Measurements from ENCODE around the gene ARHGEF10L. TPM values are rescaled to one million over a fixed set of nuclear protein-coding genes. Genes with fewer than 3 reads are reported as not detected.

The ARHGEF10L gene
- total RNA-seq, 1 experiment from 2014 or later, result 21.6 TPM

DNA sequence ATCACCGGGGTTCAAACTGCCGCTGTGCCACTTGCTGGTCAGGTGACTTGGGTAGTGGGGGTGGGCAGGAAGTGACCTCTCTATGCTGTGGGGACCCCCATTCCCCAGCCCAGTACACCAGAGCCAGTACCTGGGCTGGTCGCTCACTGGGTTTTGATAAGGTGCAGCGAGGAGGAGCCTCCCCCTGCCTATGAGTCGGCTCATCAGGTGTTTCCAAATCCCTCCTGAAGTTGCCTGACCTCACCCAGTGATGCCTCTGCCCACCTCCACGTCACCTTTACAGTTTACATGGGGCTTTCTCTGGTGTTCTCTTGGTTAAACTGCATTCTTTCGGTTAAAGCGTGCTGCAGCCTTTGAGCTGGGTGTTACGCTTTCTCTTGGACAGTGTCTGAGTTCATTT, 58.2 kb downstream of the ARHGEF10L start:
- H3K4me2 ChIP-seq, result no peak overlapping the region
- no peak overlapping the region for H2AFZ ChIP-seq
- H3F3A ChIP-seq (ENCODE audit: insufficient read depth, low read depth), result no peaks in the 10 kb centered on the region
- no peaks in the 10 kb centered on the region for H3K9me3 ChIP-seq (ENCODE audit: insufficient read depth, low read depth)
- CTCF ChIA-PET, result no interaction called here
- H4K20me1 ChIP-seq (ENCODE audit: insufficient read depth), result no peaks in the 10 kb centered on the region
- no peaks in the 10 kb centered on the region for H3K4me1 ChIP-seq (replicated peaks; ENCODE audit: insufficient read depth)
- TF ChIP-seq, protein P1, sequence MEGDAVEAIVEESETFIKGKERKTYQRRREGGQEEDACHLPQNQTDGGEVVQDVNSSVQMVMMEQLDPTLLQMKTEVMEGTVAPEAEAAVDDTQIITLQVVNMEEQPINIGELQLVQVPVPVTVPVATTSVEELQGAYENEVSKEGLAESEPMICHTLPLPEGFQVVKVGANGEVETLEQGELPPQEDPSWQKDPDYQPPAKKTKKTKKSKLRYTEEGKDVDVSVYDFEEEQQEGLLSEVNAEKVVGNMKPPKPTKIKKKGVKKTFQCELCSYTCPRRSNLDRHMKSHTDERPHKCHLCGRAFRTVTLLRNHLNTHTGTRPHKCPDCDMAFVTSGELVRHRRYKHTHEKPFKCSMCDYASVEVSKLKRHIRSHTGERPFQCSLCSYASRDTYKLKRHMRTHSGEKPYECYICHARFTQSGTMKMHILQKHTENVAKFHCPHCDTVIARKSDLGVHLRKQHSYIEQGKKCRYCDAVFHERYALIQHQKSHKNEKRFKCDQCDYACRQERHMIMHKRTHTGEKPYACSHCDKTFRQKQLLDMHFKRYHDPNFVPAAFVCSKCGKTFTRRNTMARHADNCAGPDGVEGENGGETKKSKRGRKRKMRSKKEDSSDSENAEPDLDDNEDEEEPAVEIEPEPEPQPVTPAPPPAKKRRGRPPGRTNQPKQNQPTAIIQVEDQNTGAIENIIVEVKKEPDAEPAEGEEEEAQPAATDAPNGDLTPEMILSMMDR (conservative IDR thresholded peaks at IDR 0.05), result no peak
- TF ChIP-seq EZH2 (IDR thresholded peaks at IDR 0.05; ENCODE audit: low read depth), result no peak
- no peaks in the 10 kb centered on the region for H3K27me3 ChIP-seq (ENCODE audit: insufficient read depth, low read depth)
- H3K9me2 ChIP-seq (ENCODE audit: insufficient read depth), result no peaks in the 10 kb centered on the region
- H3K36me3 ChIP-seq (ENCODE audit: low read depth), result no peaks in the 10 kb centered on the region
- no TSS peak for BruUV-seq (replicated peaks)
- DNase-seq, result no peak
- POLR2A ChIA-PET (ENCODE audit: unreplicated experiment), result no interaction called here
- no peak overlapping the region for H3K27ac ChIP-seq
- H3K4me3 ChIP-seq, result no peak overlapping the region
- H3K79me2 ChIP-seq (ENCODE audit: low read depth), result no peaks in the 10 kb centered on the region
- intact Hi-C loops (cut with micrococcal nuclease; ENCODE audit: unreplicated experiment), result no loop called here

DNA sequence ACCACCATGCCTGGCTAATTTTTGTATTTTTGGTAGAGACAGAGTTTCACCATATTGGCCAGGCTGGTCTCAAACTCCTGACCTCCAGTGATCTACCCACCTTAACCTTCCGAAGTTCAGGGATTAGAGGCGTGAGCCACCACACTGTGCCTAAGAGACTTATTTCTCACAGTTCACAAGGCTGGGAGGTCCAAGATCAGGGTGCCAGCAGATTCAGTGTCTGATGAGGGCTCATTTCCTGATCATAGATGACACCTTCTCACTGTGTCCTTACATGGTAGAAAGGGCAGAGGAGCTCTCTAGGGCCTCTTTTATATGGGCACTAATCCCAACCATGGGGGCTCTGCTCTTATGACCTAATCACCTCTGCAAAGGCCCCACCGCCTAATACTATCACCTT, 58.8 kb downstream of the ARHGEF10L start:
- Histone ChIP-seq H3K4me2 (no peak overlapping the region), H3K36me3 (ENCODE audit: low read depth) (no peaks in the 10 kb centered on the region), H2AFZ (no peak overlapping the region), H4K20me1 (ENCODE audit: insufficient read depth) (no peaks in the 10 kb centered on the region), H3K27ac (no peak overlapping the region), H3K9me2 (ENCODE audit: insufficient read depth) (no peaks in the 10 kb centered on the region), H3K79me2 (ENCODE audit: low read depth) (no peaks in the 10 kb centered on the region), H3K4me1 (replicated peaks; ENCODE audit: insufficient read depth) (no peaks in the 10 kb centered on the region), H3F3A (ENCODE audit: insufficient read depth, low read depth) (no peaks in the 10 kb centered on the region), H3K27me3 (ENCODE audit: insufficient read depth, low read depth) (no peaks in the 10 kb centered on the region), H3K9me3 (ENCODE audit: insufficient read depth, low read depth) (no peaks in the 10 kb centered on the region), H3K4me3 (no peak overlapping the region)
- TF ChIP-seq EZH2 (IDR thresholded peaks at IDR 0.05; ENCODE audit: low read depth), result no peak
- TF ChIP-seq, protein P1 (conservative IDR thresholded peaks at IDR 0.05), result no peak
- no peak for DNase-seq
- no TSS peak for BruUV-seq (replicated peaks)
- ChIA-PET POLR2A (ENCODE audit: unreplicated experiment) (no interaction called here), CTCF (interaction anchor here (0.6 kb wide), 1 partner anchor 96 kb away, joined by 5 read pairs; no protein-coding TSS in a partner anchor)
- intact Hi-C loops (cut with micrococcal nuclease; ENCODE audit: unreplicated experiment), result no loop called here

DNA sequence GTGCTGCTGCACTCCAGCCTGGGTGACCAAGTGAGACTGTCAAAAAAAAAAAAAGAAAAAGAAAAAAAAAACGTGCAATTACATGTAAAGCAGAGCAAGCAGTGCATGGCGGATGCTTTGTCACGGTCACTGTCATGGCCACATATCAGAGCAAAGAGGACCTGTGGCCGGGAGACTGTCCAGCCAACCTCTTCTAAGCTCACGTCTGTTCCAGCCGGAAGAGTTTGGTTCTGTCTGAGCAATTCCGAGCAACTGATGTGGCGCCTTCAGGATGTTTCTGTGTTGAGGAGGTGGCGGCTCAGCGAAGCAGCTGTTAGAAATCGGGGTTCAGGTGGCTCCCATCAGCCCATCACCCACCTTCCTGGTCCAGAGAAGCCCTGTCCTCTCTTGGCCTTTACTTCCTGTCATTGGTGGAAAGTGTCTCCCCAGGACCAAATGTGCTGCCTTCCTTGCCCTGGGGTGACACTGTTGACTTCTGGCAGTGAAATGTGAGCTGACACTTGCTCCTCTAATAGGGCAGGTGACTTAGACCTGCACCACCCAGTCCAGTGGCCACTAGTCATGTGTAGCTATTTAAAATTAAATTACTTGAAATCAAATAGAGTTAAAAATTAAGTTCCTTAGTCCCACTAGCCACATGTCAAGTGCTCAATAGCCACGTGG, 59.9 kb downstream of the ARHGEF10L start:
- H3K9me2 ChIP-seq (ENCODE audit: insufficient read depth), result no peaks in the 10 kb centered on the region
- H3K9me3 ChIP-seq (ENCODE audit: insufficient read depth, low read depth), result no peaks in the 10 kb centered on the region
- H3K27ac ChIP-seq, result no peak overlapping the region
- H3F3A ChIP-seq (ENCODE audit: insufficient read depth, low read depth), result no peaks in the 10 kb centered on the region
- no peak for DNase-seq
- H3K4me2 ChIP-seq, result no peak overlapping the region
- no peaks in the 10 kb centered on the region for H3K4me1 ChIP-seq (replicated peaks; ENCODE audit: insufficient read depth)
- TF ChIP-seq, protein P1 (conservative IDR thresholded peaks at IDR 0.05), result no peak
- no peak for TF ChIP-seq EZH2 (IDR thresholded peaks at IDR 0.05; ENCODE audit: low read depth)
- no peaks in the 10 kb centered on the region for H3K27me3 ChIP-seq (ENCODE audit: insufficient read depth, low read depth)
- H3K4me3 ChIP-seq, result no peak overlapping the region
- no TSS peak for BruUV-seq (replicated peaks)
- intact Hi-C loops (cut with micrococcal nuclease; ENCODE audit: unreplicated experiment), result no loop called here
- H2AFZ ChIP-seq, result no peak overlapping the region
- ChIA-PET POLR2A (ENCODE audit: unreplicated experiment) (interaction anchor here (0.5 to 0.7 kb wide), 3 partner anchors 12 to 968 kb away, joined by 3 to 4 read pairs (median 3); no protein-coding TSS in a partner anchor), CTCF (interaction anchor here (1.2 kb wide), 1 partner anchor 97 kb away, joined by 3 read pairs; no protein-coding TSS in a partner anchor)
- no peaks in the 10 kb centered on the region for H3K36me3 ChIP-seq (ENCODE audit: low read depth)
- no peaks in the 10 kb centered on the region for H4K20me1 ChIP-seq (ENCODE audit: insufficient read depth)
- H3K79me2 ChIP-seq (ENCODE audit: low read depth), result no peaks in the 10 kb centered on the region
